Panc1 (cell line): ENCODE measurements around the gene RIN1. TPM values are rescaled to one million over a fixed set of nuclear protein-coding genes. Genes with fewer than 3 reads are reported as not detected.

Experiments
- ATAC-seq: fragments of 200-7000 bp; cut with Tn5 transposase; 2 replicates; pipeline ENCODE4 v1.9.1; 2020; ENCODE audit warnings: mild to moderate bottlenecking, moderate library complexity
- BruUV-seq: library from RNA; stranded (reverse); fragments of 400-500 nt; replicated peaks from 2 replicates; lab custom pipeline; 2021; lab: Mats Ljungman, UMichigan
- CTCF ChIA-PET: fragments of 300-600 bp; sonication (Branson Sonifier 250); formaldehyde crosslinking; loops from one replicate; lab custom pipeline; 2022; ENCODE audit warnings: antibody characterized with exemption; lab: Charles Lee
- POLR2A ChIA-PET: fragments of 300-600 bp; sonication (Branson Sonifier 250); formaldehyde crosslinking; loops from one replicate; lab custom pipeline; 2022; ENCODE audit warnings: antibody characterized with exemption; lab: Charles Lee
- DNase-seq: peaks from one replicate; pipeline ENCODE4 v3.0.0-alpha.2; 2010; ENCODE audit warnings: low read depth, low spot score
- H3K27ac ChIP-seq: 2 replicates; pipeline ENCODE4 v1.5.1; 2011; ENCODE audit warnings: mild to moderate bottlenecking, low read length, inconsistent platforms
- H3K27me3 ChIP-seq: fragments of 200-500 bp; sonication (Bioruptor generic); 2 replicates; pipeline ENCODE4 v1.6.0; 2014; ENCODE audit warnings: low read length, inconsistent platforms; ENCODE audit not compliant: control insufficient read depth, insufficient read depth
- H3K36me3 ChIP-seq: fragments of 200-500 bp; sonication (Bioruptor generic); 2 replicates; pipeline ENCODE4 v1.5.1; 2014; ENCODE audit warnings: inconsistent platforms, mild to moderate bottlenecking, low read length, moderate library complexity; ENCODE audit not compliant: control insufficient read depth, insufficient read depth
- H3K4me1 ChIP-seq: 2 replicates; pipeline ENCODE4 v1.5.1; 2011; ENCODE audit warnings: inconsistent platforms, mild to moderate bottlenecking, low read length, moderate library complexity; ENCODE audit not compliant: control insufficient read depth, insufficient read depth
- H3K4me3 ChIP-seq, 2 experiments: 2 replicates each; pipeline ENCODE4 v1.5.1; 2011 to 2012; ENCODE audit warnings: low read depth in 2 of 2, low read length in 2 of 2, mild to moderate bottlenecking in 2 of 2, inconsistent platforms in 1 of 2, moderate library complexity in 1 of 2
- H3K9me3 ChIP-seq: fragments of 200-500 bp; sonication (Bioruptor generic); 2 replicates; pipeline ENCODE4 v1.5.1; 2014; ENCODE audit warnings: low read depth, mild to moderate bottlenecking, inconsistent platforms, low read length, moderate library complexity; ENCODE audit not compliant: control insufficient read depth, insufficient read depth
- POLR2AphosphoS5 ChIP-seq: IDR thresholded peaks from 2 replicates; pipeline ENCODE4 v1.6.1; 2012; ENCODE audit warnings: mild to moderate bottlenecking, low read depth, low read length, moderate library complexity
- SIN3A ChIP-seq: IDR thresholded peaks from 2 replicates; pipeline ENCODE4 v1.6.1; 2012; ENCODE audit warnings: low read depth, mild to moderate bottlenecking, low read length, moderate library complexity, borderline replicate concordance; ENCODE audit not compliant: insufficient read depth
- TCF7L2 ChIP-seq: IDR thresholded peaks from 2 replicates; pipeline ENCODE4 v1.6.1; 2011; ENCODE audit warnings: mild to moderate bottlenecking, low read depth, low read length, inconsistent platforms
- in situ Hi-C: cut with HindIII; loops from 2 replicates; pipeline ENCODE4 v1.10.0; 2016; ENCODE audit warnings: low sequenced_read_pairs, low pct_unique_long_range_greater_than_20kb
- intact Hi-C: fragments of 100-400 bp; cut with micrococcal nuclease; formaldehyde crosslinking; loops from one replicate; pipeline ENCODE4 v1.10.0; 2022; ENCODE audit not compliant: unreplicated experiment
- total RNA-seq: library from RNA; stranded (reverse); gene quantifications from one replicate; pipeline ENCODE4 v1.2.1, GENCODE V29; 2021; ENCODE audit not compliant: unreplicated experiment
- TF ChIP-seq, protein P1 (sequence below), 2 experiments: IDR thresholded peaks; 2 replicates each; pipeline ENCODE4 v1.6.1; 2011 to 2012; ENCODE audit warnings: low read depth in 2 of 2, control low read depth in 1 of 2, low read length in 1 of 2, mild to moderate bottlenecking in 1 of 2, moderate library complexity in 1 of 2; ENCODE audit not compliant: insufficient read depth in 1 of 2
- TF ChIP-seq, protein P2 (sequence below): fragments of 450-650 bp; IDR thresholded peaks from 2 replicates; pipeline ENCODE4 v1.5.1; 2017; ENCODE audit warnings: mild to moderate bottlenecking

The RIN1 gene
- total RNA-seq, 1 experiment from 2014 or later: 21.7 TPM

DNA sequence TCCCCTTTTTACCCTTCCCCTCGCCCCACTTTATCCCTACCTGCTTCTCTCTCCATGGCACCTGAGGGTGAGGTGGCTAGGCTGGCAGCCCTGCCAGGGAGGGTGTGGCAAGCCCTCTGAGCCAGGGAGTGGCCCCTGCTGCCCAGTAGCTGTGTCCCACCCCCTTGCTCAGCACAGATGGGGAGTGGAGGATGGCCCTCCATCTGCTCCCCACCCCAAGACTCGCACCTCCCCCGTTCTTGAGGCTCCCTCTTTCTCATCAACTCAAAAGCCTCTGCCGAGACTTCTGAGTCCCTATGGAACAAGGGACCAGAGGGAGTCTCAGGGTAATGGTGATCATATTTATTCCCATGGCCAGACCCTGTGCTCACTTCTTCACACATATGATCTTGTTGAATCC is 42.9 kb downstream of the RIN1 start:
- Histone ChIP-seq H3K27ac (no peak overlapping the region), H3K27me3 (no peaks in the 10 kb centered on the region), H3K36me3 (no peaks in the 10 kb centered on the region; the same call in 1 of the 2 replicates), H3K9me3 (no peaks in the 10 kb centered on the region), H3K4me3 (no peak overlapping the region), H3K4me1 (peaks cover 6% of the 10 kb centered on the region)
- TF ChIP-seq, protein P1, sequence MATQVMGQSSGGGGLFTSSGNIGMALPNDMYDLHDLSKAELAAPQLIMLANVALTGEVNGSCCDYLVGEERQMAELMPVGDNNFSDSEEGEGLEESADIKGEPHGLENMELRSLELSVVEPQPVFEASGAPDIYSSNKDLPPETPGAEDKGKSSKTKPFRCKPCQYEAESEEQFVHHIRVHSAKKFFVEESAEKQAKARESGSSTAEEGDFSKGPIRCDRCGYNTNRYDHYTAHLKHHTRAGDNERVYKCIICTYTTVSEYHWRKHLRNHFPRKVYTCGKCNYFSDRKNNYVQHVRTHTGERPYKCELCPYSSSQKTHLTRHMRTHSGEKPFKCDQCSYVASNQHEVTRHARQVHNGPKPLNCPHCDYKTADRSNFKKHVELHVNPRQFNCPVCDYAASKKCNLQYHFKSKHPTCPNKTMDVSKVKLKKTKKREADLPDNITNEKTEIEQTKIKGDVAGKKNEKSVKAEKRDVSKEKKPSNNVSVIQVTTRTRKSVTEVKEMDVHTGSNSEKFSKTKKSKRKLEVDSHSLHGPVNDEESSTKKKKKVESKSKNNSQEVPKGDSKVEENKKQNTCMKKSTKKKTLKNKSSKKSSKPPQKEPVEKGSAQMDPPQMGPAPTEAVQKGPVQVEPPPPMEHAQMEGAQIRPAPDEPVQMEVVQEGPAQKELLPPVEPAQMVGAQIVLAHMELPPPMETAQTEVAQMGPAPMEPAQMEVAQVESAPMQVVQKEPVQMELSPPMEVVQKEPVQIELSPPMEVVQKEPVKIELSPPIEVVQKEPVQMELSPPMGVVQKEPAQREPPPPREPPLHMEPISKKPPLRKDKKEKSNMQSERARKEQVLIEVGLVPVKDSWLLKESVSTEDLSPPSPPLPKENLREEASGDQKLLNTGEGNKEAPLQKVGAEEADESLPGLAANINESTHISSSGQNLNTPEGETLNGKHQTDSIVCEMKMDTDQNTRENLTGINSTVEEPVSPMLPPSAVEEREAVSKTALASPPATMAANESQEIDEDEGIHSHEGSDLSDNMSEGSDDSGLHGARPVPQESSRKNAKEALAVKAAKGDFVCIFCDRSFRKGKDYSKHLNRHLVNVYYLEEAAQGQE (IDR thresholded peaks at IDR 0.05; ENCODE audit: insufficient read depth in 1 of 2, low read depth in 2 of 2, low read length in 1 of 2): no peak
- TF ChIP-seq SIN3A (no peak), TCF7L2 (no peak)
- BruUV-seq: no TSS peak
- intact Hi-C loops: no loop called here
- CTCF ChIA-PET: no interaction called here
- ATAC-seq (no peak), DNase-seq (no peak)
- POLR2A ChIA-PET: no interaction called here
- in situ Hi-C loops: no loop called here

DNA sequence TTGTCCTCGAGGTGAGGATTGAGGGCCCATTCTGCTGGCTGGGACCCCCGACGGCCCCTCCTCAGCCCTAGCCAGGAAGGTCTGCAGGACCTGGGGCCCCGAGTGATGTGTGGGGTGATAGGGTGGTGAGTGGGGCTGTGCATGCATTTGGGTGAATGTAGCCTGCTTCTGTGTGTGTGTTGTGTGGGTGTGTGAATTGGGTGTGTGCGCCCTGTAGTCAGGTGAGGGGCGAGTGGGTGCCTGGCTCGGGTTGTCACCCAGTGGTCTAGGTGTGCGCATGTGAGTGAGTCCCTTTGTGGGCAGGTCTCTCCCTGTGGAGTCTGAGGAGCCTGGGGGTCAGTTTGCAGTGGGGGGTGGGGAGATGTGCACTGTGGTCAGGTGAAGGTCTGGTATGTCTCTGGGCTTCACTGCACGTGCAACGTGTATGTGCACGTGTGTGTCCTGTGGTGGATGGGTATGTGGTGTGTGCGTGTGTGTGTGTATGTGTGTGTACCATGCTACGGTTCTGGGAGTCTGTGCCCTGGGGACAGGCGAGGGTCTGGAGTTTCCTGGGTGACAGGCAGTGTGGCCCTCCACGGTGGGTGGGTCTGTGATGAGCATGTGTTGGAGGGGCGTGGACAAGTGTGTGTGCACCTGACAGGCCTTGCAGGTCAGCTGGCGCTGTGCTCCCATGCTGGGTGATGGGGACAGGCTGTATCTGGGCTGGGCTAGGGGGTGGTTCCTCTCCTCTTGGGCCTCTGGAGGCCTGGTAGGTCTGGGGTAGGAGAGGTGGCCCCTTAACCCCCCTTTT is 43.5 kb downstream of the RIN1 start:
- no peak for DNase-seq
- no peaks in the 10 kb centered on the region; the same call in none of the 2 replicates for H3K36me3 ChIP-seq
- no peaks in the 10 kb centered on the region for H3K9me3 ChIP-seq
- intact Hi-C loops: no loop called here
- ChIA-PET CTCF (no interaction called here), POLR2A (no interaction called here)
- no peaks in the 10 kb centered on the region for H3K27me3 ChIP-seq
- TF ChIP-seq SIN3A (no peak), POLR2AphosphoS5 (no peak), TCF7L2 (no peak)
- TF ChIP-seq, protein P1 (IDR thresholded peaks at IDR 0.05; ENCODE audit: insufficient read depth in 1 of 2, low read depth in 2 of 2, low read length in 1 of 2): no peak
- TF ChIP-seq, protein P2, sequence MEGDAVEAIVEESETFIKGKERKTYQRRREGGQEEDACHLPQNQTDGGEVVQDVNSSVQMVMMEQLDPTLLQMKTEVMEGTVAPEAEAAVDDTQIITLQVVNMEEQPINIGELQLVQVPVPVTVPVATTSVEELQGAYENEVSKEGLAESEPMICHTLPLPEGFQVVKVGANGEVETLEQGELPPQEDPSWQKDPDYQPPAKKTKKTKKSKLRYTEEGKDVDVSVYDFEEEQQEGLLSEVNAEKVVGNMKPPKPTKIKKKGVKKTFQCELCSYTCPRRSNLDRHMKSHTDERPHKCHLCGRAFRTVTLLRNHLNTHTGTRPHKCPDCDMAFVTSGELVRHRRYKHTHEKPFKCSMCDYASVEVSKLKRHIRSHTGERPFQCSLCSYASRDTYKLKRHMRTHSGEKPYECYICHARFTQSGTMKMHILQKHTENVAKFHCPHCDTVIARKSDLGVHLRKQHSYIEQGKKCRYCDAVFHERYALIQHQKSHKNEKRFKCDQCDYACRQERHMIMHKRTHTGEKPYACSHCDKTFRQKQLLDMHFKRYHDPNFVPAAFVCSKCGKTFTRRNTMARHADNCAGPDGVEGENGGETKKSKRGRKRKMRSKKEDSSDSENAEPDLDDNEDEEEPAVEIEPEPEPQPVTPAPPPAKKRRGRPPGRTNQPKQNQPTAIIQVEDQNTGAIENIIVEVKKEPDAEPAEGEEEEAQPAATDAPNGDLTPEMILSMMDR: no peak
- ATAC-seq: no peak
- no TSS peak for BruUV-seq
- H3K27ac ChIP-seq: no peak overlapping the region
- in situ Hi-C loops: no loop called here
- peaks cover 13% of the 10 kb centered on the region for H3K4me1 ChIP-seq
- peak overlapping the region; percentile 58 to 61 for H3K4me3 ChIP-seq
